Stimulated activated CD8-positive, alpha-beta memory T cell treated with anti-CD3 and anti-CD28 coated beads, Interleukin-15, amount 100 ng/mL, for 1 hour (primary cell): ENCODE measurements around the gene CCER1.
"Not testable (repeated sequence)": the region's sequence is repeated elsewhere in the genome, so short reads cannot be mapped to it uniquely, and the experiment has no call there.

Source experiments
- DNase-seq: peaks from one replicate; pipeline ENCODE4 v3.0.0-alpha.2; 2020; ENCODE audit warnings: low read depth

CCER1 gene, protein sequence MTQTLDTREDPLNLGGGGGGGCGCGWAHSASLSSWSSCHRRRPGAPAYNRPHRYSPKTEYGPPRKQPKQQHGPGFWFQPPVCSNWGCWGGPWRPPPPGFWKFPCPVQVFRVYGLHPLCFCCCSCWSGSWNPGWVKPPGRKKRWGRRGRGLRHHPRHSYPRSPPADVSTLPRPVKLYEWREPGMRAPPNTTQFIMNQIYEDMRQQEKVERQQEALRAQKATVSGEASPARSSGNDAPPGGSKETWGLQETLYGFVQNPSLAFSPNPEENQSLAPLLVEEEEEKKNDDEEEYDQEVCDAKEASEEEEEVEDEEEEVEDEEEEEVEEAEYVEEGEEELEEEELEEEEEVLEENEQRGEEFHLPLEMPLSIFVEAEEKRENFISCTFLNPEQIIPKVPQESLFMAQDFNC

DNA sequence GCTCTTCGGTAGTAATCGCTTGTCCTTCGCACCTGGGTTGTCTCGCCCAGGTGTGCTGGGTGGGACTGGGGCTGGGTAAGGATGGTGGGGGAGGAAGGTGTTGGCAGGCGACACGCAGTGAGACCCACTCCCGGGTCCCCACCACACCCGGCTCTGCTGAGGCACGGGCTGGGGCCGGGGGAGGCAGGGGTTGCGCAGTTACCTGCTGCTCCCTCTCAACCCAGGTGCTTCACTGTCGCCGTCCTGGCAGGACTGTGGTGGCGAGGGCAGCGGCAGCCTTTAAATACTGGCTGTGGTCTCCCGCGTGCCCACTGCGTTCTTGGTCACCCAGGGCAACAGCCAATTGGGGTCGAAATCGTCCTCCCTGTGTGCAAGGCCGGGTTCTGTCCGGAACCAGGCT lies at the start of gene CCER1:
Gene CCER1 (minus strand): TSS at position 256 of the 400 bp plus-strand sequence. CDS start 434 bp downstream, outside the sequence.
- no peak for DNase-seq

DNA sequence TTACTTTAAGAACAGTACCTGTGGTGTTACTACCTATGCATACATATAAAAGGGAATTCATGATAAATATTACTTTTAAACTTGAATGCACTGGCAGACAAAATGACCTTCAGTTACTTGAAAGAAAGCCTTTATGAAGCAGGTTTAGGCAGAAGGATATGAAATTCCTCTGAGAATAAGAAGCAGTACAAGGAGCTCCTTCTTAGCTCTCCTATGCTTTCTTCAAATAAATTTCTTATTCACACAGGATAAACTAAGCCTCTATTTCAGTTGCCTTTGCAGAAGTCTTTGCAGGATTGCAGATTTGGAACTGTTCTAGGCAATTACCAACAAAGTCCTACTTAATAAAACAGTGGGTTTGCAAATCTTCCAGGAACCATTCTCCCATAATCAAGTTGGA lies 48.8 kb upstream of the CCER1 start:
- no peak for DNase-seq

DNA sequence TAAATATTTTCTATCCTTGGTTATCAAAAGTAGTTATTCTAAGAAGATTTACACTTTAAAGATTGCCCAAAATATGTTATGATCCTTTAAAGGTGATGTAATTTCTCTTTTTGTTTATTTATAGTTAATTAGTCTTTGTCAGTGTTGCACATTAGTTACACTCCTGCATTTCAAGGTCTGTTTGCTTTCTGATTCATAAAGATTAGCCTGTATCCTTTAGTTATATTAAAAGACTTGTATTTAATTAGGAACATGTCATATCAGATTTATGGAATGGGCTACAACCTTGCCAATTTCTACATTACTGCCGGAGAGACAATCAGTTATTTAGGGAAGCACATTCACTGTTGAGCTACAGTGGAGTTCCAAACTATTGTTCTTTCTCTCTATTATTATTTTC lies 46.3 kb upstream of the CCER1 start:
- DNase-seq = no peak

DNA sequence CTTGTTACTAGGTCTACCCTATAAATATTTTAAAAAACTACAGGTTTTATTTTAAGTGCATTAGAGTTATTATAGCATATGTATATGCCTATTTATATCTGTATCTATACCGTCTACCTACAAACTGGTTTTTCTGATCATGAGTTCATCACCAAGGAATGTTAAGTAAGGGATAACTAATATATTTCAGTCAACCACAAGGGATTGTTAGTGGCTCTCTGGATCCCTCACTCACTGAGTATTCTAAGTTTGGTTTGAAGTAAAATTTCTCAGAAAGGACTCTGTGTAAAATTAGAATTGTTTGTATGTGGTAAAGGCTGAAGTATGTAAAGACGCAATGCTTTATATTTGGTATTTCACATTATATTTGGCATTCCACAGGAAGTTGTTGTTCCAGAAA lies 45.0 kb upstream of the CCER1 start:
- no peak for DNase-seq

DNA sequence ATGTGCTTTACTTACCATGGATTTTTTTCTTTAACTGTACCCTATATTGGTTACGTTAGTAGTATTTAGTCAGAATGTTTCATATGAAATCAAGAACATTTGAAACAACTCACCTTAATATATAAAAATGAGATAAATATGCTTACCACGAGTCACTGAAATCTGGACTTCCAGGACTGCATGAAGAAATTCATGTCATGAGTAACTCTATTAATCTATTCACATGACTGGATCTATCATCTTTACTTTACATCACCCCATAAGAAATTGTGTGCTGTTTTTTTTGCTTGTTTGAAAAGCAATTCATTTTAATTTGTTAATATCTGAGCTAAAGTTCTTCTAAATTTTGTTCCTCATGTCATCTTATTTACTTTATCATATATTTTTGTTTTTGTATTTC lies 44.6 kb upstream of the CCER1 start:
- DNase-seq = no peak

DNA sequence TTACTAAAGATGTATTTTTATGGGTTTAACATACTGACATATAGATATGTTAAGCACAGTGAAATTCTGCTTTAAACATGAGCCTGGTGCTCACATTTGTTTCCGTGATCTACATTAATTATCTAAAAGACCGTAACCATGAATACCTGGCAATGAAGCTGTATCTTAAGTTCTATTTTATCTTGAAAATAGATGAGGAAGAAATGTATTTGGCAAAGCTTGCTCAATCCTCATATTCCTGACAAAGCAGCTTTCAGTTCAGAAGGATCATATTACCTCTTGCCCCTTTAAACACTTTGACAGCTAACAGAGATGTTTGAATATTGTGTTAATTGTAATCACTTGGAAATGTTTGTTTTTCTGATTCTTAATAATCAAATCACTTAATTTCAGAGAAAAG lies 40.0 kb upstream of the CCER1 start:
- DNase-seq = no peak

DNA sequence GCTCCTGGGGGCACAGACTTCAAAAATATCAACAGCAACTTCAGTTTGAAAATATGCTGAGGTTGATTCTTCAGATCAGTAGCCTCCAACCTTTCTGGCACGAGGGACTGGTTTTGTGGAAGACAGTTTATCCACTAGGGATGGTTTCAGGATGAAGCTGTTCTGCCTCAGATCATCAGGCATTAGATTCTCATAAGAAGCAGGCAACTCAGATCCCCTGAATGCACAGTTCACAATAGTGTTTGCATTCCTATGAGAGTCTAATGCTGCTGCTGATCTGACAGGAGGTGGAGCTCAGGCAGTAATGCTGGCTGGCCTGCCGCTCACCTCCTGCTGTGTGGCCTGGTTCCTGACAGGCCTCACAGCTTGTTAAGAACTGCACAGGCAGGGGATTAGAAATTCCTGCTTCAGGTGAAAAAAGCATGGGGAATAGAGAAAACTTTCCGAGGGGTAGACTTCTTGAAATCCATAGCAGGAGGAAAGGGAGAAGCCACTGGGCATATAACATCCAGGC lies 37.0 kb upstream of the CCER1 start:
- no peak for DNase-seq

DNA sequence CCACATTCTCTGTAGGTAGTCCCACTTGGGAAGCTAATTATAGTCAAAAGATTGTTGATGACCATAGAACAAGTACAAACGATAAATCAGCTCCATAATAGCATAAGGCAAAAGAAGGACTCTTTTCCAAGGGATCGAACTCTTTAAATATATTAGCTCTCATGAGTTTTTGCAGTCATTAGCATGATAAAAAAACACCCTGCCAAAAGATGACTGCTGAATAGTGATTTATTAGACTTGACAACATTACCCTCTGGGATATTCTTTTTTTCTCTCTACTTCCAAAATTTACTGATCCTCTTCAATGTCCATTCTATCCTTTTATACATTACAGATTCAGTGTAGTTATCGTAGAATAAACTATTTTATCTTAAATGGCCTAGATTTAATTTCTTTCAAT lies 35.6 kb upstream of the CCER1 start:
- DNase-seq = no peak

DNA sequence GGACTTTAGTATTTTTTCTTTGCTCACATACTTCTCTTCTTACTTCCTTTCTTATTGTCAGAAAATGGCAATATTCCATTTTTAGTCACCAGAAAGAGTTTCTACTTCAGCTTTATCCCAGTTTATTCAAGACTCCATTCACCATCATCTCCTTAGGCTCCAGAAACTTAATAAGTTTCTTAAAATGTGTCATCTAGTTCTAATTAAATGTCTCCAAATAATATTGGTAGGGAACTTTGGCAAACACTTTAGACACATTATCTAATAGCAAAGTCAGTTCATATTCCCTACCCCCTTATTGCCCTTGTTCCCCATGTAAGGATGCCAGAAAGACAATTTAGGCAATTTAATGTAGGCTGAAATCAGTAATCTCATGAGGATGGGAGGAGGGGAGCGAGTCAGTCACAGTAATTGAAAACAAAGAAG lies 34.7 kb upstream of the CCER1 start:
- DNase-seq = no peak

DNA sequence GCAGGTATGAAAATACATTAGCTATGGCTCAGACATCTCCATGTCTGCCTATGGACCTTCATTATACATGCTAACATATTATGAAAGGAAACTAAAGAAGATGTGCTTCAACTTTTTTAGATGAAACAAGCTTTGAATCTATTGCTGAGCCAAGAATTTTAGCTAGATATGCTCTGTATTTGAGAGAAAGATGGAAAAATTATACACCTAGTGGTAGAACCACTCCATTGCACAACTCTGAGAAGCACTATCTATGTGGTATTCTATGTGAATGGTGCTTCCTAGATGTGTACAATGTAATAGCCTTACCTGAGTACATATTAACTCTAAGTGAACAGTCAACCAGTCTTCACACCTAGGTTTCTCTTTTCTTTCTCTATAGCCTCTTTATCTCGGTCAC lies 32.5 kb upstream of the CCER1 start:
- no peak for DNase-seq

DNA sequence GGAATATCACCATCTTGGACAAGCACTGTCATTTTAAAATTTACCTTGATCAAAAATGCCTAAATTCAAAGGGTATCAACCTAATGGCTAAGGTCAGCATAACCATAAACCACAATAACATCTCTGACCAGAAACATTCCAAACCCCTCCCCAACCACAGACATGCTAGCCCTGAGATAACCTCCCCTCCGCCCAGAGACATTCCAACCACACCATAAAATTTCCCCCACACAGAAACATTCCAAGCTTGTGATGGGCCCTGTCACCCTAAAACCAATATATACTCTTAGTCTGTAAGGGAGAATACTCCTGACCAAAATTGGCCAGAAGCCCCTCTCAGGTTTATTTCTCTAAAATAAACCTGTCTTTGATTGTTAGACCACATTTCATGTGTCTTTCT lies 32.1 kb upstream of the CCER1 start:
- no peak for DNase-seq

DNA sequence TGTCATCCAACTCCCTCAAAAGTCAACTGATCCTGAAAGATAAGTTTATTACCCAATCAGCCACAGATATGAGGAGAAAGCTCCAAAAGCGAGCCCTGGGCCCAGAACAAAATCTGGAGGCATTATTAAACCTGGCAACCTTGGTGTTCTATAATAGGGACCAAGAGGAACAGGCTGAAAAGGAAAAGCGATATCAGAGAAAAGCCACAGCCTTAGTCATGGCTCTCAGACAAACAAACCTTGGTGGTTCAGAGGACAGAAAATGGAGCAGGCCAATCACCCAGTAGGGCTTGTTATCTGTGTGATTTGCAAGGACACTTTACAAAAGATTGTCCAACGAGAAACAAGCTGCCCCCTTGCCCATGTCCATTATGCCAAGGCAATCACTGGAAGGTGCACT lies 30.4 kb upstream of the CCER1 start:
- DNase-seq = not testable (repeated sequence)

DNA sequence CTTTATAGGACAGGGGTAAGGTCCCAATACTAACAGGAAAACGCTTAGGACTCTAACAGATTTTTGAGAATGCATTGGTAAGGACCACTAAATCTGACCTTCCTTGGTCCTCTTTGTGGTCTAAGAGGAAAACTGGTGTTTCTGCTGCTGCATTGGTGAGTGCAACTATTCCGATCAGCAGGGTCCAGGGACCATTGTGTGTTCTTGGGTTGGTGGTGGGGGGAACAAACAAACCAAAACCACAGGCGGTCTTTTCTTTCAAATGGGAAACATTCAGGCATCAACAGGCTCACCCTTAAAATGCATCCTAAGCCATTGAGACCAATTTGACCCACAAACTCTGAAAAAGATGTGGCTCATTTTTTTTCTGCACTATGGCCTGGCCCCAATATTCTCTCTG lies 29.1 kb upstream of the CCER1 start:
- DNase-seq = no peak

DNA sequence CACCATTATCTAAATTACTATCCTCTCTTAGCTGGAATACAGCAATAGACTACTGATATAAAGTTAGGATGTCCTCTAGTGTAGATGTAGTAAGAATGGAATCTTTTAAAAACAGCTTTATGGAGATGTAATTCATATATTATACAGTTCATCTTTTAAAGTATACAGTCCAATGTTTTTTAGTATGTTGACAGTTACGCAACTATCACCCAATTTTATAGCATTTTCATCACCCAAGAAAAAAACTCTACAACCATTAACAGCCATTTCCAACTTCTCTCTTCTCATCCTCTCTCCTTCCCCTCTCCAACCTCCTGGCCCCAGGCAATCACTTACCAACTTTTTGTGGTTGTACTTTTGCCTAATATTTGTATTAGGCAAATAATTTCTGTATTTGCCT lies 27.2 kb upstream of the CCER1 start:
- DNase-seq = no peak

DNA sequence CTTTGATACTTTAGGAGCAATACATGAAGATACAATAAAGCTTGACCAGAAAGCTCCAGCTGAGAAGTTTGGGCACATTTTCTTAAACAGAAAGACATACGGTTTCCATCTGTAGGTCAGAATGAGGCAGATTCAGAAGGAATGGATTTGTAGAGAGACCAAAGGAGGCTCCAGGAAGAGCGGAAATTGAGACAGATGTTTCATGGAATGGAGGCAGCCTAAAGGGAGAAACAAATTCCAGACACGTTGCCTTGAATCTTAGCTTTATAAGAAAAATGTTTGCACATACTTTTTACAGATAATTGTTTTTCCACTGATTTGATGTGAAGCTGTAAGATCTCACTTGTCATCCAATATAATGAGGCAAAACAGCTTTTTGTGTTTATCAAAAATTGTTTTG lies 25.0 kb upstream of the CCER1 start:
- DNase-seq = no peak

DNA sequence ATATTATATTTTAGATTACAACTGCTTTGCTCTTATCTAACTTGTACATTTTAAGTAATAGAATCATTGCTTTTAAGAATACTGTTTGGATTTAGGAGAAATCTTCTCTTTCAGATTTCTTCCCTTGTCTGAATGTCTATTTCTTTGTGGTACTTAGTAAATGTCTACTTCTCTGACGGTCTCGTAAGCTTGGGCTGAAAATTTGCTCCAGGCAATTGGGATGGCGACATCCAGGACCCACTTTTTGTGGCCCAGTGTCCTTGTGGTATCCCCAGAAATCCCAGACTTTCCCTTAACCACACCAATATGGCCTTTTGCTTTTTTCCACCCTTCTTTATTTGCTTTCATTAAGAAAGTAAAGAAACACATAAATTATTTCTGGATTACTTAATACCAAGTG lies 24.0 kb upstream of the CCER1 start:
- DNase-seq = no peak

DNA sequence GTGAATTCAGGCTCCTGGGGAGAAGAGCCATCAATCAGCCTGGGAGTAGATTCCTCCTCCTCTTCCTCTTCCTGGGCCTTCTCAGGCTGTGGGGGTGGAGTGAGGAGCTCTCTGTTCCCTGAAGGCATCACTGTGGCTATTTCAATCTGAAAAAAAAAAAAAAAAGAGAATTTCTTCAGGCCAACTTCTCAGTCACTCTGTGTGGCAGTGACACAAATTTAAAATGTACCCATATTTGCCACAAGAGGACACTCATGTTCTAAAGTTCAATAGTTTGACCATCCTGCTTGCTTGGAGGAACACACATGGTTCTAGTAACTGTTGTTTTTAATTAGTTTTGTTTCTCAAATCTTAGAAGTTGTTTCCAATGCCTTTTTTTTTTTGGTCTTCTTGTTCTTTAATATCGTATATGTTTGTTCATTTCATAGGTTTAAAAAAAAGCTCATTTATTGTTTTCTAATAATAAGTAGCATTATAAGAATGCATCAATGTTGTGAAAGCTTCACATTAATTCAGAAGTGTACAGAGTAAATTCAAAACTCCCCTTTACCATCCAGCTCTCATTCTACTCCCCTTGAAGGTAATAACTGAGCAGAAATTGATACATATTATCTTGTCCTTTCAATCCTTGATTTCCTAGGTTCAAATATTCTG lies 23.3 kb upstream of the CCER1 start:
- DNase-seq = no peak

DNA sequence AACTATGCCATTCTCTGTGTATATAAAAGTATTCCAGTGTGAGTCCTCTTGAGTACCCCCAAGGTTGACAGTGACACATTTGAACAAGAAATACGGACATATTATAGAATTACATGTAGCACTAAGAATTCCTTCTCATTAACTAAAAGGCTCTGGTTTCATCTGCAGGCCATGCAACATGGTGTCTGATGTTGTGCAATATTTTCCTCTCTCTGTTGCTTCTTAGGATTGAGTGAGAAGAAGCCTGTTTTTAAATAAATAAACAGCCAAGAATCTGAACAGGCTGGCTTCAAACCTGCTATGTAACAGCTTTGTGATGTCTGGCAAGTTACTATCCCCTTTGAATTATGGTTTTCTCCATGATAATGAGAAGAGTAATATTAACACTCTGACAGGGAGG lies 22.2 kb upstream of the CCER1 start:
- no peak for DNase-seq

DNA sequence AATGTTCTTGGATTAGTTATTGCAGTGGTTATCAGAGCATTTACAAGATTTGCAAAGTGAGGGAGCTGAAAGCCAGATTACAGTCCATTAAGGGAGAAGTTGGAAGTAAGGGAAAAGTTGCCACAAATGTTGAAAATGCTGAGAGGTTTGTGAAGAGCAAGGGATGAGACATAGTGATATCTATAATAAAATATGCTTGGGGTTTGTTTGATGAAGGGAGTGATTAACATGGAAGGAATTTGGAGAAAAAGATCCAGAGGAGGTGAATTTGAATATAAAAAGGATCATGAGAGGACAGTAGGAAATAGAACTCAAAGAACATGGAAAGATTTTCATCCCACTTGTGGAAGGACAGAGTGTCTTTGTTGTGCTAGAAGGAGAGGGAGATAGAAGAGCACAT lies 19.3 kb upstream of the CCER1 start:
- DNase-seq = no peak

DNA sequence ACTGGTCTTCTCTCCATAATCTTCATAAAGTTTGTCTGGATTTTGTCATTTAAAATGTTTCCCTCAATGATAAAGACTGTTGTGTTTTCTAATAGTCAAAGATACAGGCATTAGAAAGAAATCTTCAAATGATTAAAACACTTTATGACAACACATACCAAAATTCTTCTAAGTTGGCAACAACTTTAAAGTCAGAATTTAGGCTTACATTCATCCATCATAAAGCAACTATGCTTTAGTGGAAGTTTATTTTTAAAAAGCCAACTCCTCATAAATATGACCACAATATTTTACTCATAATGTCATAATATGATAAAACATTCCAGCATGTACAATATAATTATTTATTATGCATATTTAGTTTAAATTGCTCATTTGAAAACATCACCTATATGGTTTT lies 17.2 kb upstream of the CCER1 start:
- no peak for DNase-seq

DNA sequence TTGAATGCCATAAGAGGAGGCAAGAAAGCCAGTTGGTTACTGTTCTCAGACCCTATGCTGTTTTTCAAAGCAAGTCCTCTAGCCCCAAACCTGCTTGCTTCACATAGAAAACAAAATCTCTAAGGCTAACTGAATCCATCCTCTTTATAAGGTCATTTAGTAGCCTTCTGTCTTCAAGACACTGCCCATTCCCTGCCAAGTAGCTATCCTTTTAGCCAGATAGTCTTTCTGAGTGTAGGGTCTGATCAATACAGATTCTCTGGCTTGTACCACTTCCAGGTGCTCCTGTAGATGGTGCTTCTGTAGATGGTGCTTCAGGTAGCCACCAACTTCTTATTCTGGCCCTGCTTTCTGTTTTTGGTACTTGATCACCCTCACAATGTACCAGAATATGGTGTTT lies 15.9 kb upstream of the CCER1 start:
- no peak for DNase-seq

DNA sequence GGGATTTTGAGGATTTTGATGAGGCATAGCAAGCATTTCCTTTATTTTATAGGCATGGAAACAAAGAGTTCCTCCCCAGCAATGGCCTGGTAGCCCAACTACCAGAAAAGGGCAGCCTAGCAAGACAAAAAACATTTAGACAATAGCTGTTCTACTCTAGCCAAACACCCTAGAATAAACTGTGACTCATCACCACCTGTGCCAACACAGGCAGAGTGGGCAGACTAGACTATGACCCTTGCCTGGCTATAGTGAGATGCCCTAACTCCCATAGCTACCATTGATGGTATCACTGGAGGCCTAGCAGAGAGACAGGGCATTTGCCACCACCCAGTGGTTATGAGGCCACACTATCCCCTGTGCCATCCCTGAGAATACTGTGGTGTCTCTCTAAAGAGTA lies 15.5 kb upstream of the CCER1 start:
- no peak for DNase-seq

DNA sequence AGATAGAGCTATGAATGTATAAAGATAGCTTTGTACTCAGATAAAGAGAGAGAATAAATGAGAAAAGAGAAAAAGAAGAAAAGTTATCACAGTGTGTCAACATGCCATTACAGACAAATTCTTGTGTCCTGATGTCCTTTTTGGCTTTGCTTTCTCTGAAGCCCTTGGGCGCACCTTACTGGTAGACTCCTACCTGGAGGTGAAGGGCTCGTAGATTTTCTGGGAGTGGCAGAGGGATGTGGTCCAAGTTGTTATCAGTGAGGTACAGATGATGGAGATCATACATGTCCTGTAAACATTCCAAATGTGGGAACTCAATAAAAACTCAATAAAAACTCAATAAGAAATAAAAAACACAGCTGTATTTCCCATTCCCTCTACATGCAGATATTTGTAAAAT lies 14.9 kb upstream of the CCER1 start:
- DNase-seq = no peak

DNA sequence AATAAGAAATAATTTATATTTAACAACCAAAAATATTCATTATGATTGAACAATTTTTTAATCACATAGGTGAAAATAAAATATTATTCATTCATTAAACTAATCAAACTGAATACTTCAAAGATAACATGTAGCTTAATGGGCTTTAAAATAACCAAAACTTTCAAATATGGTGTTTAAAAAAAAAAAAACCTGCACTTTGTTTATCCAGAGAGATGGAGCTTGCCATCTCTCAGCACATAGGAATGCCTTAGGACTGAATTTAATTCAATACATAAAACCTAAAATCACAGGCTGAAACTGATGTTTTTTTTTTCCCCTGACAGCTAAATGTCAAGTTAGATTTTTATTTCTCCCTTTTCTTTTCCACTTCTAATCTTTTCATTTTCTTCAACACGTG lies 14.4 kb upstream of the CCER1 start:
- no peak for DNase-seq
